Suprapubic skin (tissue), 4 donors: ENCODE measurements around the gene SLCO2A1. TPM values are rescaled to one million over a fixed set of nuclear protein-coding genes. Genes with fewer than 3 reads are reported as not detected.

Source experiments
- DNase-seq, 2 donors: peaks; one replicate each; pipeline ENCODE4 v3.0.0-alpha.2; 2019; ENCODE audit warnings: low spot score in 2 of 2
- H3K27ac ChIP-seq: fragments of 200-600 bp; sonication (generic); one replicate; pipeline ENCODE4 v1.5.1; 2019
- H3K27me3 ChIP-seq: fragments of 200-600 bp; sonication (generic); one replicate; pipeline ENCODE4 v1.5.1; 2019
- H3K36me3 ChIP-seq: fragments of 200-600 bp; sonication (generic); one replicate; pipeline ENCODE4 v1.5.1; 2019
- H3K4me1 ChIP-seq: fragments of 200-600 bp; sonication (generic); one replicate; pipeline ENCODE4 v1.5.1; 2019
- H3K4me3 ChIP-seq: fragments of 200-600 bp; sonication (generic); one replicate; pipeline ENCODE4 v1.5.1; 2019; ENCODE audit warnings: mild to moderate bottlenecking
- H3K9me3 ChIP-seq: fragments of 200-600 bp; sonication (generic); one replicate; pipeline ENCODE4 v1.5.1; 2019
- EP300 ChIP-seq: sonication (generic); formaldehyde crosslinking; IDR thresholded peaks from one replicate; pipeline ENCODE4 v1.6.1; 2017; ENCODE audit warnings: antibody characterized with exemption
- POLR2A ChIP-seq, 2 donors: fragments of 450-650 bp; IDR thresholded peaks; one replicate each; pipeline ENCODE4 v1.6.1; 2017; ENCODE audit warnings: antibody characterized with exemption in 2 of 2, mild to moderate bottlenecking in 2 of 2, moderate library complexity in 2 of 2
- POLR2AphosphoS5 ChIP-seq, 3 donors: sonication (generic); formaldehyde crosslinking; IDR thresholded peaks; one replicate each; pipeline ENCODE4 v1.6.1; 2017; ENCODE audit warnings: antibody characterized with exemption in 3 of 3
- WGBS: methylation state at CpG from one replicate; pipeline ENCODE4 v1.1.5; 2018; 5-methylcytosine and 5-hydroxymethylcytosine counted together
- total RNA-seq, 4 donors: library from RNA; depleted of rRNA; stranded (reverse); fragments of >200 nt; gene quantifications; one replicate each; pipeline ENCODE4 v1.1.0, GENCODE V29; 2016
- TF ChIP-seq, protein P1 (sequence below), 2 donors: fragments of 200-600 bp in 1 of 2; fragments of 450-650 bp in 1 of 2; sonication (generic) in 1 of 2; IDR thresholded peaks; one replicate each; pipeline ENCODE4 v1.5.1; 2016 to 2019; ENCODE audit warnings: antibody characterized with exemption in 2 of 2, mild to moderate bottlenecking in 1 of 2, moderate library complexity in 1 of 2

SLCO2A1 gene
- total RNA-seq, 4 donors from 2014 or later, result 25.0 to 38.7 (median 29.4) TPM

DNA sequence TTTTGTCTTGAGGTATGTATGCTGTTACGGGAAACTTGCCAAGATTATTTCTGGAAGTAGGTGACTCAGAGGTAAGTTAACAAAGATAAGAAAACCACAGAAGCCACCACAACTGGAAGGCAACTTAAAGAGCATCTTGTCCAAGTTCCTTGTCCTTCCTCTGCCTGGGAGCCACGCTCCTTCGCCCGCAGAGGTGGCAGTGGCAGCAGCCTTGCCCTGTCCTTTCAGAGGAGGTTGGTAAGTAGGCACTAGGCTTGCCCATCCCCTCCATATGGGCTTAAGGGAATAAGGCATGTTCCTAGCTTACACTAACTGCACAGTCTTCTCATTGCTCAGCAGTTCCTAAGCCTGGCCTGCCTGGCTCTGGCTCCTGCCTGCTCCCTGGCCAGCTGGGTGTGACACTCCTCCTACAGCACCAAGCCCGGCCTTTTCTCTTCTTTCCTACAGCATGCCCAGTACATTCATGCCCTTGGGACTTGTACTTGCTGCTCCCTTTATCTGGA is 86.0 kb downstream of the SLCO2A1 start:
- TF ChIP-seq, protein P1, sequence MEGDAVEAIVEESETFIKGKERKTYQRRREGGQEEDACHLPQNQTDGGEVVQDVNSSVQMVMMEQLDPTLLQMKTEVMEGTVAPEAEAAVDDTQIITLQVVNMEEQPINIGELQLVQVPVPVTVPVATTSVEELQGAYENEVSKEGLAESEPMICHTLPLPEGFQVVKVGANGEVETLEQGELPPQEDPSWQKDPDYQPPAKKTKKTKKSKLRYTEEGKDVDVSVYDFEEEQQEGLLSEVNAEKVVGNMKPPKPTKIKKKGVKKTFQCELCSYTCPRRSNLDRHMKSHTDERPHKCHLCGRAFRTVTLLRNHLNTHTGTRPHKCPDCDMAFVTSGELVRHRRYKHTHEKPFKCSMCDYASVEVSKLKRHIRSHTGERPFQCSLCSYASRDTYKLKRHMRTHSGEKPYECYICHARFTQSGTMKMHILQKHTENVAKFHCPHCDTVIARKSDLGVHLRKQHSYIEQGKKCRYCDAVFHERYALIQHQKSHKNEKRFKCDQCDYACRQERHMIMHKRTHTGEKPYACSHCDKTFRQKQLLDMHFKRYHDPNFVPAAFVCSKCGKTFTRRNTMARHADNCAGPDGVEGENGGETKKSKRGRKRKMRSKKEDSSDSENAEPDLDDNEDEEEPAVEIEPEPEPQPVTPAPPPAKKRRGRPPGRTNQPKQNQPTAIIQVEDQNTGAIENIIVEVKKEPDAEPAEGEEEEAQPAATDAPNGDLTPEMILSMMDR (IDR thresholded peaks at IDR 0.05), result no peak
- TF ChIP-seq EP300, result no peak
- TF ChIP-seq POLR2A (IDR thresholded peaks at IDR 0.05), result no peak
- no peak for TF ChIP-seq POLR2AphosphoS5 (IDR thresholded peaks at IDR 0.05)
- peak; percentile 36 to 69 for DNase-seq
- no peaks in the 10 kb centered on the region for H3K36me3 ChIP-seq
- 47% methylated on average over 5 of the region's 5 CpGs for WGBS
- H3K9me3 ChIP-seq, result no peaks in the 10 kb centered on the region
- no peak overlapping the region for H3K4me3 ChIP-seq
- peak overlapping the region; percentile 79 for H3K27ac ChIP-seq
- H3K27me3 ChIP-seq, result no peaks in the 10 kb centered on the region
- peaks cover 59% of the 10 kb centered on the region for H3K4me1 ChIP-seq

DNA sequence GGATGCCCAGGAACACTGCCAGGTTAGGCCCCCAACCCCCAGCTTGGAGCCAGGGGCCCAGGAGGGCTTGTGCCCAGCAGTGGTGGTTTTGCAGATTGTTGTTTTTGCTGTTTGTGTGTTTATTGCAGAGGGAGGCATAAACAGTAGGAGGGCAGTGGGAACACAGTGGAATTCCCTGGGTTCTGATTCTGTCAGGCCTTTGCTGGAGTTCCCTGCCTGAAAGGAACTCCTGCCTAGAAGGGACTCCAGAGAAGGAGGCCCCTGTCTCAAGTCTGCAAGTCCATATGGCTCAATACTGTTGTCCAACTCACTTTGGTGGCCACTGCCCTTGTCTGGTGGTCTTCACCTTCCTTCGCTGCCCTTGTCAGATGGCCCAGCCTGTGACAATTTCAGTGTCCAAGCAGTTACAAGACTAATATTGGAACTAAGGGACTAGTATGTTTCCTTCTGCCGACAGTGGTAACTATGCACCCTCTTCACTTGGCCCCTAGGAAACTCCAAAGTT is 86.6 kb downstream of the SLCO2A1 start:
- Histone ChIP-seq H3K27ac (peak overlapping the region; percentile 79), H3K4me1 (peaks cover 55% of the 10 kb centered on the region)
- DNase-seq, result peak in 1 of 2 donors; percentile 44

DNA sequence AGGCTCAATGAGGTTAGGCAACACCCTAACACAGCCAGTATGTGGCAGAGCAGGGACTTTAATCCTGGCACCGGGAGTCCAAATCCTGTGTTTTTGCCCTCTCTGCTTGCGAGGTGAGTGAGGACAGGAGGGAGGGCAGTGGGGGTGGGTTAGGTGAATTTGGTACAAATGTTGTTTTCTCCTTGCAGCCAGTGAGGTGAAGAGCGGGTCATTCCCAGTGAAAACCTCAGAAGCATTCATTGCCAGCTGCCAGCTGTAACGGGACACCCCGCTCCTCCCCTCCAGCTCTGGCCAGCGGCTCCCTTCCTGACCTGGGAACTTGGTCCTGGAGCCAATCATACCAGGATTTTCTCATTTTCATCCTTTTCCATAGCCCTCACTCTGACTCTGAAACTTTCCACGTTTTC is 88.3 kb downstream of the SLCO2A1 start:
- Histone ChIP-seq H3K4me3 (no peak overlapping the region), H3K27me3 (no peaks in the 10 kb centered on the region), H3K9me3 (no peaks in the 10 kb centered on the region), H3K4me1 (peaks cover 57% of the 10 kb centered on the region), H3K27ac (no peak overlapping the region), H3K36me3 (no peaks in the 10 kb centered on the region)
- WGBS, result 53% methylated on average over 7 of the region's 7 CpGs
- DNase-seq, result peak; percentile 41 to 52
- TF ChIP-seq POLR2A (IDR thresholded peaks at IDR 0.05) (no peak), EP300 (no peak), POLR2AphosphoS5 (IDR thresholded peaks at IDR 0.05) (no peak)
- TF ChIP-seq, protein P1 (IDR thresholded peaks at IDR 0.05), result no peak

More for the DNA sequence above, 86.6 kb downstream of the SLCO2A1 start:
- no peak overlapping the region for H3K4me3 ChIP-seq
- TF ChIP-seq POLR2A (IDR thresholded peaks at IDR 0.05), result no peak
- H3K27me3 ChIP-seq, result no peaks in the 10 kb centered on the region
- no peaks in the 10 kb centered on the region for H3K9me3 ChIP-seq
- H3K36me3 ChIP-seq, result no peaks in the 10 kb centered on the region
- 82% methylated on average over 2 of the region's 2 CpGs for WGBS

DNA sequence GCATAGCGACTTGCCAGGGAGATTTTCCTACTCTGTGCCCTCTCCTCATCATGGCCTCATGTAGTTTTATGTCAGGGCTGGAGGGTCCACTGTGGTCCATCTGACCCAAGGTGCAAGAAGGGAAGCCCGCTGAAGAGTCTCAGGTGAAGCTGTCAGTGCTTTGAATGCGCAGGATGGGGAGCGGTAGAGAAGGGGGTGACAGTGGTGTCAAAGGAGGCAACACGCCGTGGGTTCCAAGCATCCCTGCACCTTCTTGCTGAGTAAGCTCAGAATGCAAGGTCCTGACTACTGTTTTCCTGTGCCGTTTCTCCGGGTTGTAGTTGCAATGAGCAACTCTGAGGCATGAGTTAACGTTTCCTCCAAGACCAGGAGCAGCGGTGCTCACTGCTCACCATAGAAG is 89.2 kb downstream of the SLCO2A1 start:
- H3K4me3 ChIP-seq, result no peak overlapping the region
- WGBS, result 85% methylated on average over 10 of the region's 10 CpGs
- no peaks in the 10 kb centered on the region for H3K27me3 ChIP-seq
- no peak overlapping the region for H3K27ac ChIP-seq
- no peak for TF ChIP-seq EP300
- peak; percentile 19 to 66 for DNase-seq
- peaks cover 49% of the 10 kb centered on the region for H3K4me1 ChIP-seq
- H3K9me3 ChIP-seq, result no peaks in the 10 kb centered on the region
- no peaks in the 10 kb centered on the region for H3K36me3 ChIP-seq

DNA sequence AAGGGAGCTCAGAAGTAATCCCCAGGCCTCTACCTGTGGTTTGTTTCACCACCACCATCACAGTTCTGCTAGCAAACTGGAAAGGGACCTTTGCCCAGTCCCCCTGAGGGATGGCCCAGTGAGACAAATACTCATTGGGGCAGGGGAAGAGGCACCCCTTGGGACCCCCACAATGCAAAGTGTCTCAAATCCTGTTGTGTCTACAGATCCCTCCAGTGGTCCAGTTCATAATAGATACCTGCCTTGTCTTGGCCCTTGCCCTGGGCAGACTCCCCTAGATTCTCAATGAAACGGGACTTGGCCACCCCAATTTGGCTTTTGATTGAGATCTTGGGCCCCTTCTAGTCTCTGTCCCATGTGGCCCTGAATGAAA is 90.3 kb downstream of the SLCO2A1 start:
- WGBS, result 86% methylated on average over 1 of the region's 1 CpG
- H3K27me3 ChIP-seq, result no peaks in the 10 kb centered on the region
- H3K9me3 ChIP-seq, result no peaks in the 10 kb centered on the region
- no peaks in the 10 kb centered on the region for H3K36me3 ChIP-seq
- TF ChIP-seq, protein P1 (IDR thresholded peaks at IDR 0.05), result no peak
- TF ChIP-seq POLR2AphosphoS5 (IDR thresholded peaks at IDR 0.05) (no peak), EP300 (no peak), POLR2A (IDR thresholded peaks at IDR 0.05) (no peak)
- H3K4me3 ChIP-seq, result no peak overlapping the region
- H3K4me1 ChIP-seq, result peaks cover 38% of the 10 kb centered on the region
- H3K27ac ChIP-seq, result no peak overlapping the region
- peak; percentile 32 to 42 for DNase-seq

DNA sequence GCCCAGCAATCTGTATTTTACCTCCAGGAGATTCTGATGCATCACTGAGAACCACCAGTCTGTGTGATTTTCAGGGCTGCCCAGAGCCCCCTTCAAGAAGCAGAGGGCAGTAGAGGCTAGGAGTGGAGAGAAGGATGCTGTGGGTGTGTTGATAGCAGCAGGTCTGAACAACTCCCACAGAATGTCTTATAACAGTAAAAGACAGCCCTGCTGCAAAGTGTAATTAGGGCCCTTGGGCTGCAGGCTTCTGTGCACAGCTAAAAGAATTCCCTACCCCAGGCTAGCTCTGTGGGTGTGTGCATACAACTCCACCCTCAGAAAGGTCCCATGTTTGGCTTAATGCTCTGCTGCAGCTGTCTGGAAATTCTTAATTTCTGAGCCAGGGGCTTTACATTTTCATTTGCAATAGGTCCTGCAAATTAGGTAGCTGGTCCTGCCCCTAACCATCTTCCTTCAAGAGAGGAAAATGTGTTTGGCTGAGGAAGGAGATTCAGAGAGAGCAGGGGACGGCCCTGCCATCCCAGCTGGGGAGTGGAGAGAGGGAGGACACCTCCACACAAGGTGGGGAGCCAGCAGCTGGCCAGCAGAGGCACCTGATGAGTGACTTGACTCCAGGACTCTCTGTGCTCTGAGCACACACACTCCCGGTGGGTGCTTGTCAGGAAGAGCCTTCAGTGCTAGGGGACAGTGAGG is 90.8 kb downstream of the SLCO2A1 start:
- H3K36me3 ChIP-seq, result no peaks in the 10 kb centered on the region
- peak; percentile 31 to 47 for DNase-seq

More for the DNA sequence above, 90.8 kb downstream of the SLCO2A1 start:
- no peaks in the 10 kb centered on the region for H3K27me3 ChIP-seq
- TF ChIP-seq EP300 (no peak), POLR2A (IDR thresholded peaks at IDR 0.05) (no peak)
- TF ChIP-seq, protein P1 (IDR thresholded peaks at IDR 0.05), result peak in 1 of 2 donors; percentile 22
- H3K4me1 ChIP-seq, result peaks cover 32% of the 10 kb centered on the region
- no peak overlapping the region for H3K4me3 ChIP-seq
- no peaks in the 10 kb centered on the region for H3K9me3 ChIP-seq
- no peak overlapping the region for H3K27ac ChIP-seq
- WGBS, result 36% methylated on average over 2 of the region's 2 CpGs
